Colonic mucosa (tissue), 4 donors: ENCODE results near the gene ASTN2. TPM values are rescaled to one million over a fixed set of nuclear protein-coding genes. Genes with fewer than 3 reads are reported as not detected.

ENCODE experiments used
- DNase-seq: peaks from one replicate; pipeline ENCODE4 v3.0.0-alpha.2; 2020
- H3K27ac ChIP-seq: fragments of 200-600 bp; one replicate; pipeline ENCODE4 v1.8.0; 2021
- H3K27me3 ChIP-seq: fragments of 200-600 bp; one replicate; pipeline ENCODE4 v1.8.0; 2021
- H3K36me3 ChIP-seq: fragments of 200-600 bp; one replicate; pipeline ENCODE4 v1.8.0; 2021
- H3K4me1 ChIP-seq: fragments of 200-600 bp; one replicate; pipeline ENCODE4 v1.8.0; 2021; ENCODE audit warnings: mild to moderate bottlenecking
- H3K4me3 ChIP-seq: fragments of 200-600 bp; one replicate; pipeline ENCODE4 v1.8.0; 2021
- H3K9ac ChIP-seq, 2 donors: one replicate each; pipeline ENCODE4 v1.7.0; 2013; ENCODE audit warnings: control low read depth in 2 of 2, low read depth in 2 of 2, low read length in 2 of 2
- H3K9me3 ChIP-seq: fragments of 200-600 bp; one replicate; pipeline ENCODE4 v1.8.0; 2021
- CTCF ChIP-seq: fragments of 200-600 bp; IDR thresholded peaks from one replicate; pipeline ENCODE4 v1.8.0; 2022; ENCODE audit warnings: antibody characterized with exemption, mild to moderate bottlenecking
- intact Hi-C: fragments of 100-400 bp; cut with DNase I; formaldehyde crosslinking; loops from one replicate; pipeline ENCODE4 v1.14.1; 2022
- total RNA-seq, 2 donors: library from RNA; stranded (reverse); fragmentation: NEBNext Ultra II Directional in 1 of 2; extraction: Animal tissue kit (Norgen Biotek cat#: 25700) in 1 of 2; gene quantifications; one replicate each; pipeline ENCODE4 v1.2.1, GENCODE V29; 2021
- donor health status: healthy.
- donor health status: DM: no; HTN: no; CAD: no.
- donor health status: DM: no; HTN: no; CAD: no.

ASTN2 gene
- total RNA-seq, 2 donors from 2014 or later: 2.5 to 6.1 TPM

- no peak for DNase-seq
- no peaks in the 10 kb centered on the region for H3K4me1 ChIP-seq
- H3K9me3 ChIP-seq: no peaks in the 10 kb centered on the region
- TF ChIP-seq CTCF: no peak
- H3K36me3 ChIP-seq: no peaks in the 10 kb centered on the region
- no peaks in the 10 kb centered on the region for H3K27me3 ChIP-seq
- H3K9ac ChIP-seq: no peak overlapping the region
- no peak overlapping the region for H3K27ac ChIP-seq
- H3K4me3 ChIP-seq: no peak overlapping the region
- intact Hi-C loops: no loop called here
These were observed 232.8 kb downstream of the ASTN2 start for GRCh38 chr9:117182046-117182445.

GRCh38 chr9:117180896-117181445 lies 233.9 kb downstream of the ASTN2 start:
- Histone ChIP-seq H3K27ac (no peak overlapping the region), H3K9ac (no peak overlapping the region), H3K4me1 (no peaks in the 10 kb centered on the region), H3K36me3 (no peaks in the 10 kb centered on the region), H3K9me3 (no peaks in the 10 kb centered on the region), H3K4me3 (no peak overlapping the region), H3K27me3 (no peaks in the 10 kb centered on the region)
- intact Hi-C loops: no loop called here
- DNase-seq: no peak
- TF ChIP-seq CTCF: no peak

GRCh38 chr9:117178596-117179375 lies 236.1 kb downstream of the ASTN2 start:
- H3K9me3 ChIP-seq: no peaks in the 10 kb centered on the region
- DNase-seq: no peak
- intact Hi-C loops: no loop called here
- H3K9ac ChIP-seq: no peak overlapping the region
- no peaks in the 10 kb centered on the region for H3K27me3 ChIP-seq
- no peak for TF ChIP-seq CTCF
- H3K27ac ChIP-seq: no peak overlapping the region
- no peaks in the 10 kb centered on the region for H3K4me1 ChIP-seq
- H3K4me3 ChIP-seq: no peak overlapping the region
- no peaks in the 10 kb centered on the region for H3K36me3 ChIP-seq

GRCh38 chr9:117170567-117170966 lies 244.3 kb downstream of the ASTN2 start:
- Histone ChIP-seq H3K36me3 (no peaks in the 10 kb centered on the region), H3K9ac (no peak overlapping the region), H3K4me1 (no peaks in the 10 kb centered on the region), H3K27ac (no peak overlapping the region), H3K9me3 (no peaks in the 10 kb centered on the region), H3K4me3 (no peak overlapping the region), H3K27me3 (no peaks in the 10 kb centered on the region)
- DNase-seq: no peak
- intact Hi-C loops: no loop called here
- no peak for TF ChIP-seq CTCF

DNA sequence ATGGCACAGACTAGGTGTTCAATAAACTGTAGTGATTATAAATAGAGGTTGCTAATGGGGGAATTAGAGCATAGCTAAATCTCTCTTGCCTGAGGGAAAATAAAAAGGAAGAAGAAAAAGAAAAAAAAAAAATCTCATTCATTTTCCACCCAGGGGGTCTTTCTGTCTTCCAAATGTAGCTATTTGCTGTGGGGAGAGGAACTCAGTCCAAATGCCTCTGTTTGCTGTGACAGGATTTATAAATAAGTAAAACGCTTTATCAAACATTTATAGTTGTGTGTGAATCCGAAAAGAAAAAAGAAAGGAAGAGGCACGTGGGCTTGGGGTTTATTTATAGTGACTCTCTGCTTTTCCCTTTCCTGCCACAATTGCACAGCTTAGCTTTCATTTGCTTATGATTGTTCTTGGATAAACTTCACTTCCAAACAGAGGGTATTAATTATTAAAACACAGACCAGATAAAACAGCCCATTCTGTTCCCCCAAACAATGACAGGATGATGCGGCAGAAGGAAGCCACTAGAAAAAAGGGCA lies 245.7 kb downstream of the ASTN2 start:
- TF ChIP-seq CTCF: no peak
- Histone ChIP-seq H3K9ac (no peak overlapping the region), H3K27me3 (no peaks in the 10 kb centered on the region), H3K4me3 (no peak overlapping the region), H3K9me3 (no peaks in the 10 kb centered on the region), H3K36me3 (no peaks in the 10 kb centered on the region), H3K4me1 (no peaks in the 10 kb centered on the region), H3K27ac (no peak overlapping the region)
- intact Hi-C loops: no loop called here
- no peak for DNase-seq
